GM12865 (cell line): ENCODE data around the gene ZNF682.
A peak's percentile ranks its signal among the peaks of the same experiment; 100 is the strongest.
"Not testable (repeated sequence)": the region's sequence is repeated elsewhere in the genome, so short reads cannot be mapped to it uniquely, and the experiment has no call there.

ENCODE experiments used
- DNase-seq: peaks from one replicate; pipeline ENCODE4 v3.0.0; 2010; ENCODE audit warnings: low read depth
- H3K4me3 ChIP-seq: 2 replicates; pipeline ENCODE4 v1.5.1; 2011; ENCODE audit warnings: mild to moderate bottlenecking, low read depth, low read length, control low read depth
- TF ChIP-seq, protein P1 (sequence below): IDR thresholded peaks from 2 replicates; pipeline ENCODE4 v1.5.1; 2011; ENCODE audit warnings: low read length, control low read depth, low read depth, inconsistent platforms; ENCODE audit not compliant: insufficient read depth; ENCODE audit errors: missing control alignments

Gene ZNF682

GRCh38 chr19:19964416-19964815, 74.9 kb downstream of the ZNF682 start:
- DNase-seq, result no peak
- no peak overlapping the region for H3K4me3 ChIP-seq
- TF ChIP-seq, protein P1, sequence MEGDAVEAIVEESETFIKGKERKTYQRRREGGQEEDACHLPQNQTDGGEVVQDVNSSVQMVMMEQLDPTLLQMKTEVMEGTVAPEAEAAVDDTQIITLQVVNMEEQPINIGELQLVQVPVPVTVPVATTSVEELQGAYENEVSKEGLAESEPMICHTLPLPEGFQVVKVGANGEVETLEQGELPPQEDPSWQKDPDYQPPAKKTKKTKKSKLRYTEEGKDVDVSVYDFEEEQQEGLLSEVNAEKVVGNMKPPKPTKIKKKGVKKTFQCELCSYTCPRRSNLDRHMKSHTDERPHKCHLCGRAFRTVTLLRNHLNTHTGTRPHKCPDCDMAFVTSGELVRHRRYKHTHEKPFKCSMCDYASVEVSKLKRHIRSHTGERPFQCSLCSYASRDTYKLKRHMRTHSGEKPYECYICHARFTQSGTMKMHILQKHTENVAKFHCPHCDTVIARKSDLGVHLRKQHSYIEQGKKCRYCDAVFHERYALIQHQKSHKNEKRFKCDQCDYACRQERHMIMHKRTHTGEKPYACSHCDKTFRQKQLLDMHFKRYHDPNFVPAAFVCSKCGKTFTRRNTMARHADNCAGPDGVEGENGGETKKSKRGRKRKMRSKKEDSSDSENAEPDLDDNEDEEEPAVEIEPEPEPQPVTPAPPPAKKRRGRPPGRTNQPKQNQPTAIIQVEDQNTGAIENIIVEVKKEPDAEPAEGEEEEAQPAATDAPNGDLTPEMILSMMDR, result no peak

GRCh38 chr19:19959151-19959799, 80.0 kb downstream of the ZNF682 start:
- H3K4me3 ChIP-seq, result not testable (repeated sequence)
- TF ChIP-seq, protein P1, result peak; percentile 48
- DNase-seq, result peak; percentile 61

DNA sequence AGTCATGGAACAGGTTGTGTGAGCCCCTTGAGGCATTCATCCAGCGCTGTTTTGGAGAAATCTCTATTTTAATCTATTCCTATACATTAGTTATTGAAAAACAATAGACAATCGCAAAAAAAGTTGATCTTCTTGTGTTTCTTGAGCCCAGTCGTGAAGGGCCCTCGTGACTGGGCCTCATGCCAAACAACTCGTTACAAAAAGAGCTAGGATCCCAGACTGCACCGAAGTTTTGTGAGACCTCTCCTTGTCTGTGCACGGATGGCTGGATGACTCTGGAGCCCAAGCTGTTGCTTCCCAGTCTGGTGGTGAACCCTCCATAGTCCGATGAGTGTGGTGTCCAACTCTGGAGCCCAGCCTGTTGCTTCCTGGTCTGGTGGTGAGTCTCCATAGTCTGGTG, 81.5 kb downstream of the ZNF682 start:
- not testable (repeated sequence) for H3K4me3 ChIP-seq, DNase-seq

DNA sequence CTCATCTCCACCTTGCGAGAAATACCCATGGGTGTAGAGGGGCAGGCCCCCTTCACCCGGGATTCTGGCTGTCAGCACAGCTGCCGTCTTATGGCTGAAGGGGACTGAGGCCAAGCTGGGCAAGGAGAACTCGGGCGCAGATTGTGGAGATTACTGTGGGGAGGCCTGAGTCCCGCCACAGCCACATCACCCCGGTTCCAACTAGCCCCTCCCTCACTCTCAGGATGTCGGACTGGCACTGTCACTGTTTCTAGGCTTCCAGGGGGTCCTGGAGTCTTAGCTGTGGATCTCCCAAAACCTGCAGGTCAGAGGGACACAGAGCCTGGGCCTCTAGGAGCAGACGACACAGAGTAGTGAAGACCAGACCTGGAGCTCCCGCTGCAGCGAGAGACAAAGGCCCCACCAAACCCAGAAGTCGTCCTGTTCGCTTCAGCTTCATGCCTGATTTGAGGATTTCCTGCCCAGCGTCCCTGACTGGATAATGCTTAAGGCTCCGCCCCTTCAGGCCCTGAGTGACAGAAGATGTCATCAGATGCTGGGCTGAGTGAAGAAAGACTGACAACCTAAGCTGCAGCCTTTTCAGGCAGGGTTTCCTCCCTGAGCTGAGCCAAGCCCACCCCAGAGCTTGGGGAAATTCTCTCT, 82.8 kb downstream of the ZNF682 start:
- DNase-seq, result no peak
- TF ChIP-seq, protein P1, result no peak
- no peak overlapping the region for H3K4me3 ChIP-seq

DNA sequence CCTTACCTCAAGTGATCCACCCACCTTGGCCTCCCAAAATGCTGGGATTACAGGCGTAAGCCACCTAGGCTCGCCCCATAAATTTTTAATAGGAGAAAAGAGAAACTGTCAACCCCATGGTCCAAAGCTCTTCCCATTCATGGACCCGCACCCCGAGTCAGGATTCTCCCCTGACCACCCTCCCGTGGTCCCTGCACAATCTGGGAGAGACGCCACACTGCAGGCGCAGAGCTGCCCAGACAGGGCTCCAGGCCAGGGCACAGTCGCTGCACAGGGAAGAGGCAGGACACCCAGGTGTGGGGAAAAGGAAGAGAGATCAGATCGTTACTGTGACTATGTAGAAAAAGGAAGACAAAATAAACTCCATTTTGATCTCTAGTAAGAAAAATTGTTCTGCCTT, 84.1 kb downstream of the ZNF682 start:
- no peak for DNase-seq
- H3K4me3 ChIP-seq, result no peak overlapping the region
- TF ChIP-seq, protein P1, result no peak
